OCI-LY3 (cell line): ENCODE data around the gene GNAO1.

ENCODE experiments used
- CTCF ChIP-seq: fragments of 200-600, 300-600 bp; sonication (generic); IDR thresholded peaks from 2 replicates; pipeline ENCODE4 v1.5.1; 2014; ENCODE audit warnings: antibody characterized with exemption, low read length, low read depth
- EZH2phosphoT487 ChIP-seq: fragments of 200-600 bp; shearing (Covaris generic); IDR thresholded peaks from 2 replicates; pipeline ENCODE4 v1.6.1; 2018; ENCODE audit warnings: antibody characterized with exemption, mixed run types, low read depth

DNA sequence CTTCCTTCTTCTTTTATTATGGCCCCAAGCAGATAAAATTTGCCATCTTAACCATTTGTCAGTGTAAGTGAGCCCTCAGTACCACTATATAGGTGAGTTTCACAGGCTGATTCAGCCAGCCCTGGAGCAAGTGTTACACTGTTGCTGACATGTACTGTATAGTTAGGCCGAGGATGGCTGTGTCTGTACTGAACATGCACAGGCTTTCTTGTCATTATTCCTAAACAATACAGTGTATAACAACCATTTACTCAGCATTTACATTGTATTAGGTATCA is 180.3 kb downstream of the GNAO1 start:
- TF ChIP-seq CTCF (no peak), EZH2phosphoT487 (no peak)
